ENCODE results near the gene WHAMM. TPM values are rescaled to one million over a fixed set of nuclear protein-coding genes. Genes with fewer than 3 reads are reported as not detected.
"Not testable (repeated sequence)": the region's sequence is repeated elsewhere in the genome, so short reads cannot be mapped to it uniquely, and the experiment has no call there.

Gene WHAMM
- total RNA-seq, 2 experiments from 2014 or later = 86.4 to 87.7 TPM

DNA sequence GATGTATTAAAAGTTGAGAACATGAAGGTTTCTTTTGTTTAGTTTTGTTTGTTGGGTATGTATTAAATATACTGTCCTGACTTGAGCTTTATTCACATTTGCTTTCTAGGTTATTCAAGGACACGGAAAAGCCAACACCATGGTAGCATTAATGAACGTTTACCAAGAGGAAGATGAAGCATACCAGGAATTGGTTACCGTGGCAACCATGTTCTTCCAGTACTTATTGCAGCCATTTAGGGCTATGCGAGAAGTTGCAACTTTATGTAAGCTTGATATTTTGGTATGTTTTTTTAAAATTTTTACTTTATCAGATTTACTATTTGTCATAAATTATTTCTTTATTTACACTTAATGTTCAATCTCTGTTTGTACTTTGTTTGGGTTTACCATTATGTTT lies 3.6 kb downstream of the WHAMM start:
- POLR2A ChIA-PET = interaction anchor here (0.8 to 4.2 kb wide), 2 partner anchors 11 to 273 kb away, joined by 3 to 19 read pairs; partner anchors contain the start of gene RPS17
- Mint-ChIP-seq H3K27me3 (no peaks in the 10 kb centered on the region), H3K4me3 (peak overlapping the region; percentile 65), H3K27ac (peak overlapping the region; percentile 93), H3K4me1 (ENCODE audit: low read depth) (peaks cover 56% of the 10 kb centered on the region), H3K36me3 (ENCODE audit: low read depth) (peaks cover 64% of the 10 kb centered on the region), H3K9me3 (no peaks in the 10 kb centered on the region)
- H3K9me3 ChIP-seq (ENCODE audit: control insufficient read depth in 1 of 2, insufficient read depth in 1 of 2, low read length in 2 of 2) = no peaks in the 10 kb centered on the region
- peaks cover 49% of the 10 kb centered on the region for H3K36me3 ChIP-seq (ENCODE audit: insufficient read depth, low read length)
- TF ChIP-seq, protein P1, sequence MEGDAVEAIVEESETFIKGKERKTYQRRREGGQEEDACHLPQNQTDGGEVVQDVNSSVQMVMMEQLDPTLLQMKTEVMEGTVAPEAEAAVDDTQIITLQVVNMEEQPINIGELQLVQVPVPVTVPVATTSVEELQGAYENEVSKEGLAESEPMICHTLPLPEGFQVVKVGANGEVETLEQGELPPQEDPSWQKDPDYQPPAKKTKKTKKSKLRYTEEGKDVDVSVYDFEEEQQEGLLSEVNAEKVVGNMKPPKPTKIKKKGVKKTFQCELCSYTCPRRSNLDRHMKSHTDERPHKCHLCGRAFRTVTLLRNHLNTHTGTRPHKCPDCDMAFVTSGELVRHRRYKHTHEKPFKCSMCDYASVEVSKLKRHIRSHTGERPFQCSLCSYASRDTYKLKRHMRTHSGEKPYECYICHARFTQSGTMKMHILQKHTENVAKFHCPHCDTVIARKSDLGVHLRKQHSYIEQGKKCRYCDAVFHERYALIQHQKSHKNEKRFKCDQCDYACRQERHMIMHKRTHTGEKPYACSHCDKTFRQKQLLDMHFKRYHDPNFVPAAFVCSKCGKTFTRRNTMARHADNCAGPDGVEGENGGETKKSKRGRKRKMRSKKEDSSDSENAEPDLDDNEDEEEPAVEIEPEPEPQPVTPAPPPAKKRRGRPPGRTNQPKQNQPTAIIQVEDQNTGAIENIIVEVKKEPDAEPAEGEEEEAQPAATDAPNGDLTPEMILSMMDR (IDR thresholded peaks at IDR 0.05) = no peak
- DNase-seq (no peak), ATAC-seq (ENCODE audit: poor library complexity) (no peak)
- no peaks in the 10 kb centered on the region for H3K27me3 ChIP-seq (ENCODE audit: control insufficient read depth in 1 of 2, insufficient read depth in 2 of 2, low read length in 2 of 2)
- H3K27ac ChIP-seq (ENCODE audit: low read depth in 1 of 2, low read length in 2 of 2) = no peak overlapping the region
- CTCF ChIA-PET = interaction anchor here (0.6 to 0.7 kb wide), 2 partner anchors 32 to 83 kb away, joined by 3 read pairs; no protein-coding TSS in a partner anchor
- H3K4me1 ChIP-seq (ENCODE audit: insufficient read depth, low read length) = peaks cover 29% of the 10 kb centered on the region
- intact Hi-C loops (cut with DNase I, micrococcal nuclease) = loop anchor here in 1 of 2 experiments (10.0 kb wide), 1 partner anchor 172 kb away; the partner anchor contains the start of gene RAMAC
- no peak overlapping the region for H3K4me3 ChIP-seq (ENCODE audit: low read length)

DNA sequence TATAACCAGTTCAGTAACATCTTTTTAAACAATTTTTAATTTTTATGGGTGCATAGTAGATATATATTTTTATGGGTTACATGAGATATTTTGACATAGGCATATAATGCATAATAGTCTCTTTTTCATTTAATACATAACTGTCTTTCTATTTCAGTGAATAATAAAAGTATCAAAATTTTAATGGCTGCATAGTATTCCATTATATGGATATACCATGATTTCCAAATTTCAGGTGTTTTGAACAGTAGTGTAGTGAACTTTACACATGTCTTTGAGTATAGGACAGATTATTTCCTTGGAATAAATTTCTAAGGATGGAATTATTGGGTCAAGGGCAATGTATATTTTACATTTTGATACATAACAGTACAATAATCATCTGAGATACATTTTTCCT lies 10.7 kb downstream of the WHAMM start:
- Histone ChIP-seq H3K27ac (ENCODE audit: low read depth in 1 of 2, low read length in 2 of 2) (no peak overlapping the region), H3K4me3 (ENCODE audit: low read length) (no peak overlapping the region), H3K36me3 (ENCODE audit: insufficient read depth, low read length) (peaks cover 79% of the 10 kb centered on the region), H3K4me1 (ENCODE audit: insufficient read depth, low read length) (no peaks in the 10 kb centered on the region), H3K27me3 (ENCODE audit: control insufficient read depth in 1 of 2, insufficient read depth in 2 of 2, low read length in 2 of 2) (no peaks in the 10 kb centered on the region), H3K9me3 (ENCODE audit: control insufficient read depth in 1 of 2, insufficient read depth in 1 of 2, low read length in 2 of 2) (peaks cover 0 to 3% of the 10 kb centered on the region in 2 experiments)
- Mint-ChIP-seq H3K4me3 (no peak overlapping the region), H3K36me3 (ENCODE audit: low read depth) (peaks cover 94% of the 10 kb centered on the region), H3K9me3 (no peaks in the 10 kb centered on the region), H3K4me1 (ENCODE audit: low read depth) (peaks cover 26% of the 10 kb centered on the region), H3K27ac (no peak overlapping the region), H3K27me3 (no peaks in the 10 kb centered on the region)
- ATAC-seq (ENCODE audit: poor library complexity) = no peak
- POLR2A ChIA-PET = no interaction called here
- no peak for DNase-seq
- CTCF ChIA-PET = no interaction called here
- intact Hi-C loops (cut with DNase I, micrococcal nuclease) = no loop called here
- TF ChIP-seq, protein P1 (IDR thresholded peaks at IDR 0.05) = no peak

DNA sequence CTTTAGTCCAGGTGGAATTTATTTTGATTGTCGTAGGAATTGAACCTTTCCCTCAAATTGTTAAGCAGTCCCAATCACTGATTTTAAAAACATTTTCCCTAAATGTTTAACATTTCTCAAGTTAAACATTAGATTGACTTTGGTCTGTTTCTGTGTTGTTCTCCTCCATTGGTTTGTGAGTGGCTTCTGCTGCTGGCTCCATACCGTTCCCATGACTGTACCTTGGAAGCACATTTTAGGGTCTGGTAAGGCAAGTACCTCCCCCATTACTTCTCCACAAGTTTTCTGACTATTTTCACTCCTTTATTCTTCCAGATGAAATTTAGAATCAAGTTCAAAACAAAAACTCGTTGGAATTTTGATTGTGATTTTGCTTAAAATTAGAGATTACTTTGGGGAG lies 12.0 kb downstream of the WHAMM start:
- H3K27ac ChIP-seq (ENCODE audit: low read depth in 1 of 2, low read length in 2 of 2); H3K4me3 ChIP-seq (ENCODE audit: low read length); DNase-seq; H3K9me3 ChIP-seq (ENCODE audit: control insufficient read depth in 1 of 2, insufficient read depth in 1 of 2, low read length in 2 of 2); POLR2A ChIA-PET; ATAC-seq (ENCODE audit: poor library complexity); H3K4me3 Mint-ChIP-seq; H3K27me3 Mint-ChIP-seq; CTCF ChIA-PET; intact Hi-C loops (cut with DNase I, micrococcal nuclease); H3K4me1 ChIP-seq (ENCODE audit: insufficient read depth, low read length); H3K27me3 ChIP-seq (ENCODE audit: control insufficient read depth in 1 of 2, insufficient read depth in 2 of 2, low read length in 2 of 2); H3K9me3 Mint-ChIP-seq; H3K27ac Mint-ChIP-seq: not testable (repeated sequence)
- Mint-ChIP-seq H3K36me3 (ENCODE audit: low read depth) (peaks cover 94% of the 10 kb centered on the region), H3K4me1 (ENCODE audit: low read depth) (peaks cover 18% of the 10 kb centered on the region)
- H3K36me3 ChIP-seq (ENCODE audit: insufficient read depth, low read length) = peaks cover 79% of the 10 kb centered on the region

DNA sequence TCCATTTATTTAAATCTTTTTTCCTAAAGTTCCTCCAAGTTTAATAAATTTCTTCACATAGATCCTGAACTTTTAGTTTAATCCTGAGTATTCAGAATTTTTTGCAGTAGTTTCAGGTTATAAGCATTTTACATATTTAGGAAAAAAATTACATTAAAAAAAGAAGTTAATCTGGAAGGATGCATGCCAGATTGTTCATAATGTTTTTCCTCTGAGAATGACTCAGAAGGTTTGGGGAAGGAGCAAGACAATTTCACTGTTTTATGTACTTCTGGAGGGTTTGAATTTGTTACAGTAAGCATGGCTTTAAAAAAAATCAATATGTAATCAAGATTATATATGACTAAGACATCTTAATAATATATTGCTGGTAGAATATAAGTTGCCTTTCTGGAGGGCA lies 12.4 kb downstream of the WHAMM start:
- POLR2A ChIA-PET; ATAC-seq (ENCODE audit: poor library complexity); H3K27ac ChIP-seq (ENCODE audit: low read depth in 1 of 2, low read length in 2 of 2); H3K27ac Mint-ChIP-seq; CTCF ChIA-PET; intact Hi-C loops (cut with DNase I, micrococcal nuclease); H3K4me3 Mint-ChIP-seq; H3K9me3 ChIP-seq (ENCODE audit: control insufficient read depth in 1 of 2, insufficient read depth in 1 of 2, low read length in 2 of 2); H3K4me1 ChIP-seq (ENCODE audit: insufficient read depth, low read length); DNase-seq; H3K4me3 ChIP-seq (ENCODE audit: low read length); H3K27me3 ChIP-seq (ENCODE audit: control insufficient read depth in 1 of 2, insufficient read depth in 2 of 2, low read length in 2 of 2); H3K27me3 Mint-ChIP-seq; H3K9me3 Mint-ChIP-seq: not testable (repeated sequence)
- peaks cover 94% of the 10 kb centered on the region for H3K36me3 Mint-ChIP-seq (ENCODE audit: low read depth)
- H3K36me3 ChIP-seq (ENCODE audit: insufficient read depth, low read length) = peaks cover 79% of the 10 kb centered on the region
- peaks cover 13% of the 10 kb centered on the region for H3K4me1 Mint-ChIP-seq (ENCODE audit: low read depth)

All from CD4-positive, alpha-beta T cell (primary cell).